OCI-LY3 (cell line): Measurements from ENCODE around the gene ABLIM3.

ENCODE experiments used
- H2AFZ ChIP-seq: fragments of 200-600, 300-600 bp; shearing (Covaris generic); 2 replicates; pipeline ENCODE4 v1.6.0; 2014; ENCODE audit warnings: antibody characterized with exemption, low read depth, low read length
- H3K27ac ChIP-seq: fragments of 200-600, 300-600 bp; sonication (generic); 2 replicates; pipeline ENCODE4 v1.5.1; 2014; ENCODE audit warnings: mild to moderate bottlenecking, low read length, moderate library complexity, mixed read lengths
- H3K27me3 ChIP-seq: fragments of 200-600, 300-600 bp; sonication (generic); 2 replicates; pipeline ENCODE4 v1.6.1; 2014; ENCODE audit warnings: low read depth, low read length, mixed read lengths
- H3K36me3 ChIP-seq: fragments of 200-600, 300-600 bp; sonication (generic); replicated peaks from 2 replicates; pipeline ENCODE3; 2014; ENCODE audit warnings: low read depth, low read length, mixed read lengths
- H3K4me1 ChIP-seq: fragments of 300-600, 200-600 bp; sonication (generic); 2 replicates; pipeline ENCODE4 v1.6.1; 2014; ENCODE audit warnings: low read length, mixed read lengths
- H3K4me2 ChIP-seq: fragments of 200-600, 300-600 bp; sonication (generic); 2 replicates; pipeline ENCODE4 v1.6.1; 2014; ENCODE audit warnings: low read length, mixed read lengths
- H3K4me3 ChIP-seq: fragments of 300-600, 200-600 bp; sonication (generic); 2 replicates; pipeline ENCODE4 v1.5.1; 2014; ENCODE audit warnings: antibody characterized with exemption, mild to moderate bottlenecking, low read length, moderate library complexity
- H3K79me2 ChIP-seq: fragments of 300-600, 200-600 bp; shearing (Covaris generic); 2 replicates; pipeline ENCODE4 v1.6.1; 2014; ENCODE audit warnings: mild to moderate bottlenecking, low read length, mixed read lengths
- H3K9ac ChIP-seq: fragments of 300-600, 200-600 bp; shearing (Covaris generic); 2 replicates; pipeline ENCODE4 v1.6.0; 2014; ENCODE audit warnings: mild to moderate bottlenecking, low read length, moderate library complexity
- H3K9me3 ChIP-seq: fragments of 200-600, 300-600 bp; shearing (Covaris generic); 2 replicates; pipeline ENCODE4 v1.6.1; 2014; ENCODE audit warnings: low read length, mixed read lengths; ENCODE audit not compliant: insufficient read depth
- H4K20me1 ChIP-seq: fragments of 200-600, 300-600 bp; sonication (generic); 2 replicates; pipeline ENCODE4 v1.6.1; 2016; ENCODE audit warnings: low read length, mixed read lengths; ENCODE audit not compliant: insufficient read depth
- CTCF ChIP-seq: fragments of 200-600, 300-600 bp; sonication (generic); IDR thresholded peaks from 2 replicates; pipeline ENCODE4 v1.5.1; 2014; ENCODE audit warnings: antibody characterized with exemption, low read length, low read depth
- EZH2phosphoT487 ChIP-seq: fragments of 200-600 bp; shearing (Covaris generic); IDR thresholded peaks from 2 replicates; pipeline ENCODE4 v1.6.1; 2018; ENCODE audit warnings: antibody characterized with exemption, mixed run types, low read depth

ABLIM3 gene

GRCh38 chr5:149220750-149221149 lies 79.5 kb downstream of the ABLIM3 start:
- H3K9ac ChIP-seq = no peak overlapping the region
- H3K79me2 ChIP-seq = no peaks in the 10 kb centered on the region
- no peaks in the 10 kb centered on the region for H3K36me3 ChIP-seq
- no peak overlapping the region for H3K4me3 ChIP-seq
- H3K27ac ChIP-seq = no peak overlapping the region
- H2AFZ ChIP-seq = no peak overlapping the region
- TF ChIP-seq CTCF (no peak), EZH2phosphoT487 (no peak)
- no peaks in the 10 kb centered on the region for H3K9me3 ChIP-seq
- no peaks in the 10 kb centered on the region for H4K20me1 ChIP-seq
- H3K4me2 ChIP-seq = no peak overlapping the region
- no peaks in the 10 kb centered on the region for H3K27me3 ChIP-seq
- no peaks in the 10 kb centered on the region for H3K4me1 ChIP-seq

DNA sequence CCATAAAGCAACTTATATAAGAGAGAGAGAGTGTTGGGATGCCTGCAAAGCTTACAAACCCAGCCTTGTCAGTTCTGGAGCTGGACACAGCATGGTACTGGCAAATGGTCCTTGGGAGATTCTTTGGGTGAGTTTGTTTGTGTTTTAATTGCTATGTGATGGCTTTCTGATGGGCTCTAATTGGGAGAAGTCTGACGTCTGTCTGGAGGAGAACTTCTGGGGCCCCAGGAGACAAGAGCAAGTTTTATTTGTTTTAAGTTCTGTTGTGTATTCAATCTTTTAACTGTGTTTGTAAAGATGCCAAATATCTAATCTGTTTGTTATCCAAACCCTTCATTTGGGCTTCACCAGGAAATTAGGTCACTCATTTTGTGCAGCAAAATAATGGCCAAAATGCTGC lies 80.0 kb downstream of the ABLIM3 start:
- Histone ChIP-seq H2AFZ (no peak overlapping the region), H4K20me1 (no peaks in the 10 kb centered on the region), H3K79me2 (no peaks in the 10 kb centered on the region), H3K27ac (no peak overlapping the region), H3K4me1 (no peaks in the 10 kb centered on the region), H3K27me3 (no peaks in the 10 kb centered on the region), H3K4me2 (no peak overlapping the region), H3K36me3 (no peaks in the 10 kb centered on the region), H3K4me3 (no peak overlapping the region), H3K9me3 (no peaks in the 10 kb centered on the region), H3K9ac (no peak overlapping the region)
- TF ChIP-seq EZH2phosphoT487 (no peak), CTCF (no peak)

GRCh38 chr5:149221731-149222342 lies 80.5 kb downstream of the ABLIM3 start:
- H3K9ac ChIP-seq = no peak overlapping the region
- H3K4me1 ChIP-seq = no peaks in the 10 kb centered on the region
- H3K4me3 ChIP-seq = no peak overlapping the region
- no peaks in the 10 kb centered on the region for H4K20me1 ChIP-seq
- H3K27ac ChIP-seq = no peak overlapping the region
- no peak overlapping the region for H3K4me2 ChIP-seq
- H3K9me3 ChIP-seq = no peaks in the 10 kb centered on the region
- H3K79me2 ChIP-seq = no peaks in the 10 kb centered on the region
- no peak overlapping the region for H2AFZ ChIP-seq
- TF ChIP-seq EZH2phosphoT487 = no peak
- TF ChIP-seq CTCF = no peak
- H3K27me3 ChIP-seq = no peaks in the 10 kb centered on the region
- H3K36me3 ChIP-seq = no peaks in the 10 kb centered on the region

DNA sequence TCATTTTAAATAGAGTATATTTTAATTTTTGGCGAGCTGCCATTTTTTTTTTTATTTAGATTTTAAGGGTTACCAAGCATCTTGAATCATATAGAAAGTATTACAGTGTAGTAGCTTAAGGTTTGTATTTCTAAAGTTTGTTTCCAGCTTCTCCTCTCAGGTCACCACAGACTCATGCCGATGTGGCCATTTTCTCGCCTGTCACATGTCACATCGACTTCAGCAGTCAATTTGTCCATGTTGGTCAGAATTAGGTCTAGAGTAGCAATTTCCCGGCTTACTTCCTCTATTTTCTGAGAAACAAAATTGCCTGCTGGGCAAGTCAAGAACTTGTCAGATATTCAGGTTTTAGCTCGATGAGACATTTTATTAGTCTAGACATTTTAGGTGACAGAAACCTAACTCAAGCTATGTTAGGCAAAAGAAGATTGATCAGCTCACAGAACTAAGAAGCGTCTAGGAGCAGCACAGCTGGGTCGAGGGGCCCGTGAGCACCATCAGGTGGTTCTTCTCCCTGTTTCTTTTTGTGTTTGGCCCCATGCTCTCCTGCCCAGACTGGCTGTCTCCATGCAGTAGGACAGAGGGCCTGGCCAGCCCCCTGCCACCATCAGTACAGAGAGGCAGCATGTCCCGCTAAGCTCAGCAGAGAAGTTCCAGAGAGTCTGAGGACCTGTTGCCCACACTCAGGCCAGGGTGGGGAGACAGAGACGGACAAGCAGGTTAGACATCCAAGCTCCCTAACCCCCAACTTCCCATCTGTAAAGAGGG lies 82.0 kb downstream of the ABLIM3 start:
- no peak for TF ChIP-seq CTCF
- TF ChIP-seq EZH2phosphoT487 = no peak
- H3K9me3 ChIP-seq = no peaks in the 10 kb centered on the region
- H3K4me1 ChIP-seq = no peaks in the 10 kb centered on the region
- H3K4me2 ChIP-seq = no peak overlapping the region
- peaks cover 8% of the 10 kb centered on the region for H3K27me3 ChIP-seq
- no peaks in the 10 kb centered on the region for H3K79me2 ChIP-seq
- no peak overlapping the region for H2AFZ ChIP-seq
- no peaks in the 10 kb centered on the region for H3K36me3 ChIP-seq
- no peak overlapping the region for H3K27ac ChIP-seq
- no peaks in the 10 kb centered on the region for H4K20me1 ChIP-seq
- H3K4me3 ChIP-seq = no peak overlapping the region
- H3K9ac ChIP-seq = no peak overlapping the region
